NCI-H510A (cell line): ENCODE measurements around the gene CD93.

Source experiments
- DNase-seq: peaks from one replicate; lab custom pipeline; 2025; lab: John Stamatoyannopoulos, UW

The CD93 gene

DNA sequence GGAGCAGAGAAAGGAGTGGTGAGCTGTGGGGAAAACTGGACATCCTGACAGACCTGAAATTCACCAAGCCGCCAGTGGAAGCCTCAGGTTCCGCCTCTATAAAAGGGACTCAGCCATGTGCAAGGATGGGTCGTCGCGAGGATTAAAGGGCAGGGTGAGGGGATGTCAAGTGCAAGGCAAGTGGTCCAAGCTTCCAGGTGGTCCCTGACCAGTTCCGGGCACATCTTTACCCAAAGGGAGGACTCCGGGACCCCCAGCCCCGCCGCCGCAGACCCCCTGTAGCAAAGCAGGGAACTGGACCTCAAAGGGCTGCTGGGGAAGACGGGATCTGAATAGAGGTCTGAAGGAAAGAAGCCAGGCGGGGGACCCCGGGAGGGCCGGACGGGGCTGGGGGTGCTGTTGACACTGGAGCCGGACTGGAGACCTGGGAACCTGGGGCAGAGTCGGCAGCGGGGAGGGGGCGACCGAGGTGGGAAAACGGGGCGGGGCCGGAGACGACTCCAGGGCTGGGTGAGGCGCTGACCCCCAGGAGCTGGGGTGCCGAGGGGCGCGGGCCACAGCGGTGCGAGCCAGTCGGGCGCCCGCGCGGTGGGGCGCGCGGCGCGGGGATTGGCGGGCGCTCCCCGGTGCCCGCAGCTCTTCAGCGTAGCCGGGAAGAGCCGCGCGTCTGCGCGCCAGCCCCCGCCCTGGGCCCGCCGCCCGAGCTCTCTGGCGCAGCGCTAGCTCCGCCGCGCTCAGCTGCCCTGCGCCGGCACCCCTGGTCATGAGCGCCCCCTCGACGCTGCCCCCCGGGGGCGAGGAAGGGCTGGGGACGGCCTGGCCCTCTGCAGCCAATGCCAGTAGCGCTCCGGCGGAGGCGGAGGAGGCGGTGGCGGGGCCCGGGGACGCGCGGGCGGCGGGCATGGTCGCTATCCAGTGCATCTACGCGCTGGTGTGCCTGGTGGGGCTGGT, 51.1 kb downstream of the CD93 start, which contains the start of gene SSTR4:
Gene SSTR4, plus strand, starts transcription at position 592 of the 951 bp plus-strand sequence. Its CDS starts 172 bp downstream, at position 764.
- DNase-seq, result no peak

DNA sequence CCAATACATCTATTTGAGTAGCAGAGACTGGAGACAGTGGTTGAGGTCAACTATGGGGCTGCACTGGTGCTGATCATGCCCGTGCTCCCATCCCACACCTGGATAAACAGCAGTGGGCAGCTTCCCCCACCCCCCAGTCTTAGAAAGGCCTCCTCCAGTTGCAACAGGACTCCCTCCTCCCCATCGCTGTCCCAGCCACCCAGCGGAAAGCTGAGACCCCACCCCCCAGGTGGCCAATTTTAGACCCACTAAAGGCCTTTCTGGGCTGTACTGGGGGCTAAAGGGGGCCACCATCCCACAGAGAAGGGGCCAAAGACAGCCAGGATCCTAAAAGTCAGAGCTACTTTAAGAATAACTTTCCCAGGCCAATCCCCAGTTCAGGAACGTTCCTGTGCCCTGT, 52.2 kb downstream of the CD93 start:
- DNase-seq, result no peak

DNA sequence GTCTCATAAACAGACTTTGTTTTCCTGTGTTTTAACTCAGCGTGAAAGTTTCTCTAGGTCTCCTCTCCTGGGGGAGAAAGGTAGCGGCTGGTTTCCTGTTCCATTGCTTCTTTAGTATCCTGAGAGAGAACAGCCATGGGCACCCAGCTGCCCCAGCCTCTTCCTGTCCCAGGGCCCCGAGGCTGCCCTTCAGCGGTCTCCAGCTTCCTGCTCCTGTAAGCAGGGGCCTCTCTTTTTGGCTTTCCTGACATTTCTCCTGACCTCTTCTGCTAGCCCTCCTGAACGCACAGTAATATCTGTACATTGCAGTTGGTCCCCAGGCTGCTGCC, 53.4 kb downstream of the CD93 start:
- no peak for DNase-seq

DNA sequence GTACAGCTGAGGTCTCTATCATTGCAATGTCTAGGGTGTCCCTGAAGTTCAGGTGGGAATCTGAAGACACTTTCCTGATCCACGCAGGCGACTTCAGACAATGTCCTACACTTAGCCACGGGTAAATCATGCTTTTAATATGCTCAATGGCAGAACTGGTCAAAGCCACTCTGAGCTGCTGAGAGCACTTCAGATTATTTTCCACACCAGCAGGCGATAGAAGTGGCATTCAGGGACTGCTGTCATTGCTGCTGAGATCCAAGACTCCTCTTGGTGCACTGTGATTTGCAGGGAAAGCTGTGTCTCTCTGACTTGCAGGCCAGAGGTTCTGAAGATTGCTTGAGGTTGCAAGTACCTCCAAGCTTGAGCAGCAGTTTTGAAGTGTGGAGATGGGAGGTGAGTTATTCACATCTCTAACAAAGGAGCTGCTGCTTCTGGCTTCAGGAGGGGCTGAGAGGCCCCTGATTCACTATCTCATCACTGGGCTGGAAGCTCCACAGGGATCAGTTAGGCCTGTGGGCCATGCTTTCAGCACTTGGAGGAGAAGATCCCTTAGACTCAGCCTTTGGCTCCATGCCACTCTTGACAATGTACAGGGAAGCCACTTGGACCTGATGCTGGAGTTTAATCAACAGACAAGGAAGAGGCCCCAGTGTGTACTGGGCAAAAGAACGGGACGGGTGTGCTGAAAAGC, 53.9 kb downstream of the CD93 start:
- DNase-seq, result peak; percentile 26

DNA sequence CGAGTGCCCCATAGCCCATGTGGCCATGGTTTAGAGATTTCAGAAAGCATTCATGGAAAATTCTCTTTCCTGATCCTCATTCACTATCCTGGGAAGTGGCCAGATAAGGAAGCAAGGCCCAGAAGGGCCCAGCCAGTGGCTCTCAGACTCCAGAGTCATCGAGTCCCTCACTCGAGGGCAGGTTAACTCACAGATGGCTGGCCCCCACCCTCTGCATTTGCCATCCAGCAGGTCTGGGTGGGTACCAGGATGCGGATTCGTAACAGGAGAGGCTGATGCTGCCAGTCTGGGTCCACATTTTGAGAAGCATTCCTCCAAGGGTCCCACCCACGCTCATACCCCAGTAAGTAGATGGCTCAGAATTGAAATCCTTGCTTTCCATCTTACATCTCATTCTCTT, 54.8 kb downstream of the CD93 start:
- no peak for DNase-seq
